Measurements from ENCODE around the gene PHACTR3. TPM values are rescaled to one million over a fixed set of nuclear protein-coding genes. Genes with fewer than 3 reads are reported as not detected.

The PHACTR3 gene
- total RNA-seq, 1 experiment from 2014 or later: not detected

DNA sequence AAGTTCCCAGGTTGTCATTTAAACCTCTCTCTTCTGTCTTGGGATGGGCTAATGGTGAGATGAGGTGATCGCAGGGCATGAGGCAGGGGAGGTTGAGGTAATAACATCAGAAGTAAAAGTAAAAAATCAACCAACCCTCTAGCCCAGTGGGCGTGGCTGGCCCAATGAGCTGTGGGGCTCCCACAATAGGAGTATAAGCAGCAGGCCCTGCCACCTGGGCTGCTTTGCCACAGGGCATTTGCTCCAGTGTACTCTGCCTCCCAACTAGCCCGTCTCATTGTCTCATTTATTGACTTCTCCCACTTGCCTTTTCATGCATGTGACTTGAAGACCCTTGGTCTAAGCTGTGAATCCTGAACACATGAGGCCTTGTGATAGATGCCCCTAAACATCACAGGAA is 62.8 kb downstream of the PHACTR3 start:
- Mint-ChIP-seq H3K4me3 (no peak overlapping the region), H3K36me3 (ENCODE audit: insufficient read depth in 1 of 3, low read depth in 3 of 3) (peaks cover 0 to 22% (median 17%) of the 10 kb centered on the region in 3 experiments; a peak in 5 of 7 replicates), H3K4me1 (no peaks in the 10 kb centered on the region), H3K27me3 (ENCODE audit: low read depth) (peaks cover 24% of the 10 kb centered on the region), H3K9me3 (peaks cover 0 to 94% of the 10 kb centered on the region in 2 experiments; a peak in 3 of 5 replicates), H3K27ac (no peak overlapping the region)
- no peak overlapping the region for H3K9ac ChIP-seq (ENCODE audit: extremely low read depth, insufficient read length, low read length)
- H3K4ac ChIP-seq (ENCODE audit: low read depth, low read length): no peak overlapping the region
- no peak overlapping the region for H2AFZ ChIP-seq (ENCODE audit: low read length)
- H4K8ac ChIP-seq (replicated peaks; ENCODE audit: insufficient read length, low read depth, low read length): no peak overlapping the region
- H4K5ac ChIP-seq (ENCODE audit: insufficient read length, low read depth, low read length): no peak overlapping the region
- H2BK120ac ChIP-seq (ENCODE audit: low read depth, low read length, poor library complexity, severe bottlenecking): no peak overlapping the region
- H3K4me2 ChIP-seq (ENCODE audit: insufficient read depth, insufficient read length, low read length): no peak overlapping the region
- H2BK12ac ChIP-seq (ENCODE audit: insufficient read length, low read depth, low read length): no peak overlapping the region
- no peaks in the 10 kb centered on the region for H3K4me1 ChIP-seq (ENCODE audit: insufficient read depth, low read length)
- no peak overlapping the region for H3K23ac ChIP-seq (ENCODE audit: insufficient read length, low read depth, low read length)
- H4K20me1 ChIP-seq (ENCODE audit: control insufficient read depth, insufficient read depth, insufficient read length): no peaks in the 10 kb centered on the region
- no peak overlapping the region for H3K27ac ChIP-seq (ENCODE audit: insufficient read length, low read depth, low read length)
- no peak overlapping the region for H2BK20ac ChIP-seq (ENCODE audit: low read depth, low read length, poor library complexity, severe bottlenecking)
- H3K23me2 ChIP-seq (ENCODE audit: insufficient read length, low read depth, low read length, poor library complexity, severe bottlenecking): peaks cover 3% of the 10 kb centered on the region
- H3K18ac ChIP-seq (ENCODE audit: insufficient read length, low read depth, low read length): no peak overlapping the region
- WGBS (ENCODE audit: extremely low coverage, insufficient read length, low lambda C conversion rate): no CpG with 5 or more reads among the region's 3 CpGs
- no peak for DNase-seq
- no peak overlapping the region for H3T11ph ChIP-seq (ENCODE audit: low read length)
- no peak for TF ChIP-seq CTCF (conservative IDR thresholded peaks at IDR 0.05)
- H2AK5ac ChIP-seq (ENCODE audit: insufficient read length, low read length): no peak overlapping the region
- H3K79me2 ChIP-seq (ENCODE audit: insufficient read depth, low read length): no peaks in the 10 kb centered on the region
- no peak overlapping the region for H3K14ac ChIP-seq (ENCODE audit: insufficient read depth, low read length)
- H2BK5ac ChIP-seq (ENCODE audit: insufficient read length, low read length): no peak overlapping the region
- no peak overlapping the region for H2BK15ac ChIP-seq (ENCODE audit: low read depth, low read length)
- H3K56ac ChIP-seq (ENCODE audit: insufficient read length, low read depth, low read length): no peak overlapping the region
- H4K91ac ChIP-seq (ENCODE audit: insufficient read length, low read depth, low read length): no peak overlapping the region
- H3K79me1 ChIP-seq (ENCODE audit: insufficient read depth, low read depth, low read length, poor library complexity, severe bottlenecking): no peaks in the 10 kb centered on the region
- H3K9me3 ChIP-seq (ENCODE audit: control insufficient read depth, low read depth, low read length): peaks cover 29% of the 10 kb centered on the region
- H3K27me3 ChIP-seq (ENCODE audit: insufficient read depth, low read length): peaks cover 2% of the 10 kb centered on the region

Data from H9 (cell line).